ENCODE results near the gene GUCY1A2.
"Not testable (repeated sequence)": the region's sequence is repeated elsewhere in the genome, so short reads cannot be mapped to it uniquely, and the experiment has no call there.

Gene GUCY1A2

GRCh38 chr11:107018219-107018901, at the start of gene GUCY1A2:
GUCY1A2 (minus strand) TSS chr11:107018476; CDS start chr11:107018055, 421 bp downstream.
- peak; percentile 52 for DNase-seq

- no peak for DNase-seq
Measured at GRCh38 chr11:107054391-107054790, 36.1 kb upstream of the GUCY1A2 start.

GRCh38 chr11:107051332-107051731, 33.1 kb upstream of the GUCY1A2 start:
- not testable (repeated sequence) for DNase-seq

GRCh38 chr11:107050899-107051298, 32.6 kb upstream of the GUCY1A2 start:
- DNase-seq, result not testable (repeated sequence)

GRCh38 chr11:107050121-107050520, 31.8 kb upstream of the GUCY1A2 start:
- no peak for DNase-seq

- no peak for DNase-seq
Measured at GRCh38 chr11:107044503-107044902, 26.2 kb upstream of the GUCY1A2 start.

GRCh38 chr11:107043242-107044006, 25.1 kb upstream of the GUCY1A2 start:
- DNase-seq, result no peak

GRCh38 chr11:107042748-107043147, 24.5 kb upstream of the GUCY1A2 start:
- no peak for DNase-seq

- no peak for DNase-seq
Measured at GRCh38 chr11:107041088-107041444, 22.8 kb upstream of the GUCY1A2 start.

- no peak for DNase-seq
Measured at GRCh38 chr11:107040433-107041087, 22.3 kb upstream of the GUCY1A2 start.

GRCh38 chr11:107025673-107026072, 7.4 kb upstream of the GUCY1A2 start:
- no peak for DNase-seq

GRCh38 chr11:107020594-107020993, 2.3 kb upstream of the GUCY1A2 start:
- no peak for DNase-seq

GRCh38 chr11:107018902-107019493, 722 bp upstream of the GUCY1A2 start:
- DNase-seq, result no peak

- peak; percentile 59 for DNase-seq
Measured at GRCh38 chr11:107017433-107018218, 650 bp downstream of the GUCY1A2 start.

- no peak for DNase-seq
Measured at GRCh38 chr11:107017104-107017432, 1.2 kb downstream of the GUCY1A2 start.

GRCh38 chr11:107014871-107015270, 3.4 kb downstream of the GUCY1A2 start:
- no peak for DNase-seq

- DNase-seq, result no peak
Measured at GRCh38 chr11:107011977-107012376, 6.3 kb downstream of the GUCY1A2 start.

- no peak for DNase-seq
Measured at GRCh38 chr11:107009190-107009589, 9.1 kb downstream of the GUCY1A2 start.

GRCh38 chr11:107006076-107006833, 12.0 kb downstream of the GUCY1A2 start:
- DNase-seq, result no peak

- no peak for DNase-seq
Measured at GRCh38 chr11:106999196-106999595, 19.1 kb downstream of the GUCY1A2 start.

- DNase-seq, result no peak
Measured at GRCh38 chr11:106998916-106999188, 19.4 kb downstream of the GUCY1A2 start.

Measured in NCI-H1105 (cell line).